WTC11 (cell line): ENCODE data around the gene NKD1. TPM values are rescaled to one million over a fixed set of nuclear protein-coding genes. Genes with fewer than 3 reads are reported as not detected.

Source experiments
- ATAC-seq: fragments of 200-7000 bp; cut with Tn5 transposase; 2 replicates; pipeline ENCODE4 v1.10.0; 2021; ENCODE audit warnings: mild to moderate bottlenecking, moderate library complexity
- CTCF ChIA-PET: fragments of 300-600 bp; sonication (Branson Sonifier 250); formaldehyde crosslinking; loops from one replicate; lab custom pipeline; 2021; ENCODE audit warnings: antibody characterized with exemption; lab: Charles Lee
- POLR2A ChIA-PET: fragments of 350-600 bp; sonication (Branson Sonifier 250); formaldehyde crosslinking; loops from one replicate; lab custom pipeline; 2021; ENCODE audit warnings: antibody characterized with exemption; lab: Charles Lee
- DNase-seq: peaks from one replicate; pipeline ENCODE4 v3.0.0; 2021; ENCODE audit warnings: low spot score
- H3K27ac Mint-ChIP-seq: 2 replicates; pipeline ENCODE4 v1.8.0; 2021; ENCODE audit warnings: mixed read lengths
- H3K27me3 Mint-ChIP-seq: 2 replicates; pipeline ENCODE4 v1.8.0; 2021; ENCODE audit warnings: low read depth, mild to moderate bottlenecking, moderate library complexity, mixed read lengths
- H3K36me3 Mint-ChIP-seq: 2 replicates; pipeline ENCODE4 v1.8.0; 2021; ENCODE audit warnings: mixed read lengths
- H3K4me1 Mint-ChIP-seq: 2 replicates; pipeline ENCODE4 v1.8.0; 2022; ENCODE audit warnings: mixed read lengths
- H3K4me3 Mint-ChIP-seq: 2 replicates; pipeline ENCODE4 v1.8.0; 2021; ENCODE audit warnings: mild to moderate bottlenecking, moderate library complexity, mixed read lengths
- H3K9me3 Mint-ChIP-seq: 2 replicates; pipeline ENCODE4 v1.8.0; 2021; ENCODE audit warnings: mixed read lengths
- ATF1 ChIP-seq: sonication (generic); formaldehyde crosslinking; IDR thresholded peaks from 2 replicates; pipeline ENCODE4 v1.8.1; 2023; ENCODE audit warnings: mild to moderate bottlenecking, moderate library complexity, missing genetic modification reagents
- CBFB ChIP-seq: sonication (generic); formaldehyde crosslinking; IDR thresholded peaks from 2 replicates; pipeline ENCODE4 v1.8.1; 2022; ENCODE audit warnings: mild to moderate bottlenecking, low read depth, missing genetic modification reagents
- GTF2I ChIP-seq: fragments of 250-450 bp; sonication (Bioruptor Pico); conservative IDR thresholded peaks from 2 replicates; pipeline ENCODE4 v1.4.0; 2021; ENCODE audit warnings: mild to moderate bottlenecking
- HMGXB4 ChIP-seq: sonication (generic); formaldehyde crosslinking; IDR thresholded peaks from 2 replicates; pipeline ENCODE4 v1.8.1; 2023; ENCODE audit warnings: mild to moderate bottlenecking, moderate library complexity, missing genetic modification reagents
- IRF1 ChIP-seq: sonication (generic); formaldehyde crosslinking; IDR thresholded peaks from 2 replicates; pipeline ENCODE4 v1.8.0; 2023; ENCODE audit warnings: missing genetic modification reagents
- IRF2 ChIP-seq: sonication (generic); formaldehyde crosslinking; IDR thresholded peaks from 2 replicates; pipeline ENCODE4 v1.8.0; 2022; ENCODE audit warnings: low read depth, missing genetic modification reagents, borderline replicate concordance
- NFE2L1 ChIP-seq: sonication (generic); formaldehyde crosslinking; IDR thresholded peaks from 2 replicates; pipeline ENCODE4 v1.8.1; 2023; ENCODE audit warnings: missing genetic modification reagents
- PRDM15 ChIP-seq: sonication (generic); formaldehyde crosslinking; IDR thresholded peaks from 2 replicates; pipeline ENCODE4 v1.8.0; 2022; ENCODE audit warnings: missing genetic modification reagents
- SMAD3 ChIP-seq: sonication (generic); formaldehyde crosslinking; IDR thresholded peaks from 2 replicates; pipeline ENCODE4 v1.8.0; 2022; ENCODE audit warnings: missing genetic modification reagents, mild to moderate bottlenecking, borderline replicate concordance
- USF2 ChIP-seq: sonication (generic); formaldehyde crosslinking; IDR thresholded peaks from 2 replicates; pipeline ENCODE4 v1.8.1; 2023; ENCODE audit warnings: mild to moderate bottlenecking, missing genetic modification reagents, moderate library complexity
- ZBTB43 ChIP-seq: sonication (generic); formaldehyde crosslinking; IDR thresholded peaks from 2 replicates; pipeline ENCODE4 v1.8.1; 2023; ENCODE audit warnings: mild to moderate bottlenecking, missing genetic modification reagents
- ZMAT4 ChIP-seq: fragments of 250-450 bp; sonication (Bioruptor Pico); IDR thresholded peaks from 2 replicates; pipeline ENCODE4 v1.9.0; 2021; ENCODE audit warnings: mild to moderate bottlenecking
- ZNF138 ChIP-seq: sonication (generic); formaldehyde crosslinking; conservative IDR thresholded peaks from 2 replicates; pipeline ENCODE4 v1.8.1; 2022; ENCODE audit warnings: mild to moderate bottlenecking, moderate library complexity, missing genetic modification reagents
- ZNF396 ChIP-seq: fragments of 250-450 bp; sonication (Bioruptor Pico); IDR thresholded peaks from 2 replicates; pipeline ENCODE4 v1.8.0; 2021; ENCODE audit warnings: mild to moderate bottlenecking, moderate library complexity, borderline replicate concordance
- ZNF532 ChIP-seq: fragments of 250-450 bp; sonication (Bioruptor Pico); IDR thresholded peaks from 2 replicates; pipeline ENCODE4 v1.9.0; 2021; ENCODE audit warnings: mild to moderate bottlenecking, borderline replicate concordance
- ZNF671 ChIP-seq: fragments of 250-450 bp; sonication (Bioruptor Pico); IDR thresholded peaks from 2 replicates; pipeline ENCODE4 v1.8.0; 2021; ENCODE audit warnings: mild to moderate bottlenecking
- ZSCAN18 ChIP-seq: fragments of 250-450 bp; sonication (Bioruptor Pico); IDR thresholded peaks from 2 replicates; pipeline ENCODE4 v2.1.2; 2022; ENCODE audit warnings: mild to moderate bottlenecking, moderate library complexity
- total RNA-seq: library from RNA; stranded (reverse); gene quantifications from 3 replicates; pipeline ENCODE4 v1.2.3, GENCODE V29; 2021

Gene NKD1
- total RNA-seq, 1 experiment from 2014 or later, result 6.0 TPM

- TF ChIP-seq ZNF532 (CRISPR knock-in tag) (no peak), IRF1 (CRISPR knock-in tag) (no peak), ATF1 (no peak), ZBTB43 (CRISPR knock-in tag) (no peak), ZSCAN18 (no peak), ZNF138 (no peak), HMGXB4 (CRISPR knock-in tag) (no peak), USF2 (CRISPR knock-in tag) (no peak)
- TF ChIP-seq, all 79 proteins: peak for 0
These were observed 105.7 kb downstream of the NKD1 start (continued) for GRCh38 chr16:50653633-50654519.

- POLR2A ChIA-PET, result no interaction called here
- CTCF ChIA-PET, result interaction anchor here (1.8 to 3.0 kb wide), 2 partner anchors 10 to 62 kb away, joined by 6 to 14 read pairs; no protein-coding TSS in a partner anchor
- Mint-ChIP-seq H3K27ac (no peak overlapping the region), H3K36me3 (no peaks in the 10 kb centered on the region), H3K9me3 (peaks cover 5% of the 10 kb centered on the region), H3K27me3 (no peaks in the 10 kb centered on the region; the same call in 1 of the 2 replicates), H3K4me1 (no peaks in the 10 kb centered on the region), H3K4me3 (no peak overlapping the region)
- DNase-seq (no peak), ATAC-seq (no peak)
- TF ChIP-seq HMGXB4 (CRISPR knock-in tag), result no peak
- no peak for TF ChIP-seq ZNF671 (CRISPR knock-in tag)
- no peak for TF ChIP-seq ZMAT4 (CRISPR knock-in tag)
- no peak for TF ChIP-seq SMAD3 (CRISPR knock-in tag)
- TF ChIP-seq GTF2I (CRISPR knock-in tag), result no peak
- no peak for TF ChIP-seq CBFB (CRISPR knock-in tag)
- TF ChIP-seq IRF2 (CRISPR knock-in tag), result no peak
- no peak for TF ChIP-seq ZNF396 (CRISPR knock-in tag)
- TF ChIP-seq PRDM15 (CRISPR knock-in tag), result no peak
- TF ChIP-seq NFE2L1, result no peak
These were observed 107.4 kb downstream of the NKD1 start for GRCh38 chr16:50655558-50656055.
